ENCODE measurements around the gene CXCL5.

DNA sequence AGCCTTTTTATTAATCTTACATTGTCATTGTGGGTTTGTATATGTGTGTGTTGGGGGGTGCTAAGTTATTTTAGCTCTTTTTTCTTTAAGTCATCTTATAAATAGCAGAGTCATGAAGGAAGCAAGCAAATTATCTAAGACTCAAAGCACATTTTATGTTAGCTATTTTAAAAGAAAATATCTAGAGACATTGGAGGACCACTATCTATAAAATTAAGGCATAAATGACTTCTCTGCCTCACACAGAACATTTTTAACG lies 6.8 kb downstream of the CXCL5 start:
- TF ChIP-seq CTCF (IDR thresholded peaks at IDR 0.05; ENCODE audit: extremely low read depth in 1 of 2, insufficient read depth in 1 of 2, low read depth in 1 of 2, low read length in 2 of 2) (no peak), POLR2A (IDR thresholded peaks at IDR 0.05; ENCODE audit: low read depth, low read length) (no peak), POLR2AphosphoS5 (IDR thresholded peaks at IDR 0.05; ENCODE audit: insufficient read depth, low read depth, low read length) (no peak), EZH2 (IDR thresholded peaks at IDR 0.05; ENCODE audit: borderline replicate concordance, low read depth, low read length, severe bottlenecking) (no peak)
- TF ChIP-seq, protein P1, sequence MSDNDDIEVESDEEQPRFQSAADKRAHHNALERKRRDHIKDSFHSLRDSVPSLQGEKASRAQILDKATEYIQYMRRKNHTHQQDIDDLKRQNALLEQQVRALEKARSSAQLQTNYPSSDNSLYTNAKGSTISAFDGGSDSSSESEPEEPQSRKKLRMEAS (IDR thresholded peaks at IDR 0.05; ENCODE audit: insufficient read depth, insufficient read length), result no peak
